ENCODE measurements around the gene GABRB1.

GABRB1 gene

DNA sequence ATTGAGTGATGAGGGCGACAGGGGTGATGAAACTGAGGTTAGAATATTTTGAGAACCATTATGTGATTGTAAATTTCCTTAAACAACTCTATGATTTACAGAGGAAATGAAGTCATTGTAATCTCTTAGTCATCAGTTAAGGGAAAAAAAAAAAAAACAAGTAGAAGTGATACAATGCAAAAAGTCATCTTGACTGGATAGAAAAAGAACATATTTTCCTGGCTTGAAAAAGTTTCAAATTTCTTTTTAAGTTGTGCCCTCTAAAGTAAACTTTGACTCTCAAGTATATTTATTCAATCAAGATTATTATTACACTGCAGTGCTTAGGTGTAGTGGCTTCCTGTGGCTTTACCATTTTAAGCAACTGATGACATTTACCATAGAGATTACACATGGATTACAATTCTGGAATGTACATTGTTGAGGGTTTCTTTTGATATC is 40.6 kb downstream of the GABRB1 start:
- no peaks in the 10 kb centered on the region for H3K36me3 ChIP-seq (ENCODE audit: control insufficient read depth, insufficient read depth, low read length)
- no peaks in the 10 kb centered on the region for H3K4me1 ChIP-seq (ENCODE audit: control insufficient read depth, insufficient read depth, low read length)
- H3K27me3 ChIP-seq (ENCODE audit: control insufficient read depth, insufficient read depth, low read length): no peaks in the 10 kb centered on the region
- H3K27ac ChIP-seq (ENCODE audit: low read length): no peak overlapping the region
- WGBS (ENCODE audit: insufficient coverage, insufficient read length): no CpG with 5 or more reads among the region's 1 CpG
- no peak overlapping the region for H3K4me3 ChIP-seq (ENCODE audit: low read length)
- no peaks in the 10 kb centered on the region; the same call in 1 of the 2 replicates for H3K9me3 ChIP-seq (ENCODE audit: control insufficient read depth, insufficient read depth, low read length)
- DNase-seq (ENCODE audit: low read depth, low spot score): no peak

GRCh38 chr4:47073647-47074046 is 42.3 kb downstream of the GABRB1 start:
- WGBS (ENCODE audit: insufficient coverage, insufficient read length): no CpG with 5 or more reads among the region's 2 CpGs
- no peaks in the 10 kb centered on the region for H3K4me1 ChIP-seq (ENCODE audit: control insufficient read depth, insufficient read depth, low read length)
- no peak for DNase-seq (ENCODE audit: low read depth, low spot score)
- no peaks in the 10 kb centered on the region; the same call in 1 of the 2 replicates for H3K9me3 ChIP-seq (ENCODE audit: control insufficient read depth, insufficient read depth, low read length)
- no peak overlapping the region for H3K4me3 ChIP-seq (ENCODE audit: low read length)
- H3K36me3 ChIP-seq (ENCODE audit: control insufficient read depth, insufficient read depth, low read length): no peaks in the 10 kb centered on the region
- H3K27ac ChIP-seq (ENCODE audit: low read length): no peak overlapping the region
- no peaks in the 10 kb centered on the region for H3K27me3 ChIP-seq (ENCODE audit: control insufficient read depth, insufficient read depth, low read length)

- no peak overlapping the region for H3K4me3 ChIP-seq (ENCODE audit: low read length)
- no peaks in the 10 kb centered on the region for H3K36me3 ChIP-seq (ENCODE audit: control insufficient read depth, insufficient read depth, low read length)
- DNase-seq (ENCODE audit: low read depth, low spot score): no peak
- H3K27ac ChIP-seq (ENCODE audit: low read length): no peak overlapping the region
- no peaks in the 10 kb centered on the region for H3K27me3 ChIP-seq (ENCODE audit: control insufficient read depth, insufficient read depth, low read length)
- H3K9me3 ChIP-seq (ENCODE audit: control insufficient read depth, insufficient read depth, low read length): no peaks in the 10 kb centered on the region; the same call in 1 of the 2 replicates
- no peaks in the 10 kb centered on the region for H3K4me1 ChIP-seq (ENCODE audit: control insufficient read depth, insufficient read depth, low read length)
Measured at GRCh38 chr4:47074816-47075215, 43.4 kb downstream of the GABRB1 start.

GRCh38 chr4:47075262-47075661 is 43.9 kb downstream of the GABRB1 start:
- WGBS (ENCODE audit: insufficient coverage, insufficient read length): no CpG with 5 or more reads among the region's 2 CpGs

GRCh38 chr4:47075919-47076318 is 44.6 kb downstream of the GABRB1 start:
- Histone ChIP-seq H3K27ac (ENCODE audit: low read length) (no peak overlapping the region), H3K9me3 (ENCODE audit: control insufficient read depth, insufficient read depth, low read length) (no peaks in the 10 kb centered on the region; the same call in 1 of the 2 replicates), H3K36me3 (ENCODE audit: control insufficient read depth, insufficient read depth, low read length) (no peaks in the 10 kb centered on the region), H3K27me3 (ENCODE audit: control insufficient read depth, insufficient read depth, low read length) (no peaks in the 10 kb centered on the region), H3K4me1 (ENCODE audit: control insufficient read depth, insufficient read depth, low read length) (no peaks in the 10 kb centered on the region), H3K4me3 (ENCODE audit: low read length) (no peak overlapping the region)
- DNase-seq (ENCODE audit: low read depth, low spot score): no peak

More at GRCh38 chr4:47075262-47075661, 43.9 kb downstream of the GABRB1 start:
- no peak for DNase-seq (ENCODE audit: low read depth, low spot score)
- no peaks in the 10 kb centered on the region for H3K27me3 ChIP-seq (ENCODE audit: control insufficient read depth, insufficient read depth, low read length)
- no peaks in the 10 kb centered on the region for H3K36me3 ChIP-seq (ENCODE audit: control insufficient read depth, insufficient read depth, low read length)
- no peak overlapping the region for H3K27ac ChIP-seq (ENCODE audit: low read length)
- H3K4me1 ChIP-seq (ENCODE audit: control insufficient read depth, insufficient read depth, low read length): no peaks in the 10 kb centered on the region
- no peak overlapping the region for H3K4me3 ChIP-seq (ENCODE audit: low read length)
- H3K9me3 ChIP-seq (ENCODE audit: control insufficient read depth, insufficient read depth, low read length): no peaks in the 10 kb centered on the region; the same call in 1 of the 2 replicates

DNA sequence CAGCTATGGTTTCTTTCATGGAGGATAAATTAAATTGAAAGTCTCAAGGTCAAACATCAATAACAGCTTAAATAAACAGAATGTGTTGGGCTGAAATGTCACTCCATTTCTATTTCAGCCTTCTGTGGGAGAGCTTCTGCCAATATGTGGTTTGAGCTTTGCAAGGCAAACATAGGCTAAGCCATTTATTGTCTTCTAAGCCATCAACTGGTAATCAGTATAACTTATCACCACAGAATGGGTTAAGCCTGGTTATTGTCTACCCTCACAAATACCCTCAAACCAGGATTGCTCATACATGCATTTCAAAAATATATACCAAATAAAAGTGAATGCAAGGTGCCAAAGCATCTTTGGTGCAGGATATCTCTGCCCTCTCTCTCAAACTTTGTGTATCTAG is 52.7 kb downstream of the GABRB1 start:
- H3K36me3 ChIP-seq (ENCODE audit: control insufficient read depth, insufficient read depth, low read length): no peaks in the 10 kb centered on the region
- H3K4me1 ChIP-seq (ENCODE audit: control insufficient read depth, insufficient read depth, low read length): no peaks in the 10 kb centered on the region
- no peak overlapping the region for H3K27ac ChIP-seq (ENCODE audit: low read length)
- H3K9me3 ChIP-seq (ENCODE audit: control insufficient read depth, insufficient read depth, low read length): no peaks in the 10 kb centered on the region; the same call in 1 of the 2 replicates
- no peak overlapping the region for H3K4me3 ChIP-seq (ENCODE audit: low read length)
- no peaks in the 10 kb centered on the region for H3K27me3 ChIP-seq (ENCODE audit: control insufficient read depth, insufficient read depth, low read length)
- no peak for DNase-seq (ENCODE audit: low read depth, low spot score)

- H3K4me1 ChIP-seq (ENCODE audit: control insufficient read depth, insufficient read depth, low read length): no peaks in the 10 kb centered on the region
- H3K4me3 ChIP-seq (ENCODE audit: low read length): no peak overlapping the region
- H3K27me3 ChIP-seq (ENCODE audit: control insufficient read depth, insufficient read depth, low read length): no peaks in the 10 kb centered on the region
- no peaks in the 10 kb centered on the region for H3K36me3 ChIP-seq (ENCODE audit: control insufficient read depth, insufficient read depth, low read length)
- no peak overlapping the region for H3K27ac ChIP-seq (ENCODE audit: low read length)
- H3K9me3 ChIP-seq (ENCODE audit: control insufficient read depth, insufficient read depth, low read length): no peaks in the 10 kb centered on the region; the same call in 1 of the 2 replicates
- DNase-seq (ENCODE audit: low read depth, low spot score): no peak
Measured at GRCh38 chr4:47084795-47085194, 53.4 kb downstream of the GABRB1 start.

DNA sequence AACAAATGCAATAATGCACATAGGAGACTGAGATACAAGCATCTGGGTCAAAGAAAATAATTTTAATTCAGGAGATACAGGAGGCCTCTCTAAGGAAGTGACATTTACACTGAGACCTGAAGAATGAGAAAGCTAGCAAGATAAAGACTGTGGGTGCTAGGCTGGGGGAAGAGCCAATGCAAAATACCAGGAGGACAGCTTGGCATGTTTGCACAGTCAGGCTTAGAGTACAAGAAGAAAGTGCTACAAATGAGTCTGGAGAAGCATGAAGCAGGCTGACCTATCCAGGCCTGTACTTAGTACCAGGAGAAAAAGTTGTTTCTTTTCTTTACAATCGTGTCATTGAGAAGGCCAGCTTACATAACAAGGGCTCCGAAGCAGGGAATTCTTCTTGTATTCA is 56.9 kb downstream of the GABRB1 start:
- no peaks in the 10 kb centered on the region for H3K4me1 ChIP-seq (ENCODE audit: control insufficient read depth, insufficient read depth, low read length)
- WGBS (ENCODE audit: insufficient coverage, insufficient read length): no CpG with 5 or more reads among the region's 2 CpGs
- no peaks in the 10 kb centered on the region for H3K27me3 ChIP-seq (ENCODE audit: control insufficient read depth, insufficient read depth, low read length)
- peaks cover 2% of the 10 kb centered on the region; the same call in 1 of the 2 replicates for H3K9me3 ChIP-seq (ENCODE audit: control insufficient read depth, insufficient read depth, low read length)
- H3K36me3 ChIP-seq (ENCODE audit: control insufficient read depth, insufficient read depth, low read length): no peaks in the 10 kb centered on the region
- H3K4me3 ChIP-seq (ENCODE audit: low read length): no peak overlapping the region
- no peak for DNase-seq (ENCODE audit: low read depth, low spot score)
- no peak overlapping the region for H3K27ac ChIP-seq (ENCODE audit: low read length)

DNA sequence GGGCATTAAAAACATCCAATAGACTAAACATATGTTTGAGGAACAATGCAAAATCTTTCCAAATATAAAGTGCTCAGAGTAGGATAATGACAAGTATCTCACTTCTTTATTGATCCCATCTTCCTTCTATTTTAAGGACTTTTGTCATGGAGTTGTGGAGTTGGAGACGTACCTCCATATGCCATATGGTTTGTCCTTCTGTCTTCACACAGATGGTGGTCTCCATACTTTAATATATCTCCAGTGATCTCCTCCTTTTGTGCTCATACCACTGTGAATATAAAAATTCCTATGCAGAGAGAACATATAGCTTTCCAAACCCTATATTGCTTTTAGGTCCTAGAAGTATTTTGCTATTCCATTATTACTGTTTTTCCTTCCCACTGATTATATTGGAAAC is 64.5 kb downstream of the GABRB1 start:
- no CpG with 5 or more reads among the region's 1 CpG for WGBS (ENCODE audit: insufficient coverage, insufficient read length)
- DNase-seq (ENCODE audit: low read depth, low spot score): no peak
- Histone ChIP-seq H3K4me3 (ENCODE audit: low read length) (no peak overlapping the region), H3K27ac (ENCODE audit: low read length) (no peak overlapping the region), H3K9me3 (ENCODE audit: control insufficient read depth, insufficient read depth, low read length) (peaks cover 2% of the 10 kb centered on the region; the same call in 1 of the 2 replicates), H3K27me3 (ENCODE audit: control insufficient read depth, insufficient read depth, low read length) (no peaks in the 10 kb centered on the region), H3K36me3 (ENCODE audit: control insufficient read depth, insufficient read depth, low read length) (no peaks in the 10 kb centered on the region), H3K4me1 (ENCODE audit: control insufficient read depth, insufficient read depth, low read length) (no peaks in the 10 kb centered on the region)

GRCh38 chr4:47101453-47101852 is 70.1 kb downstream of the GABRB1 start:
- no CpG with 5 or more reads among the region's 1 CpG for WGBS (ENCODE audit: insufficient coverage, insufficient read length)
- no peak overlapping the region for H3K27ac ChIP-seq (ENCODE audit: low read length)
- no peaks in the 10 kb centered on the region for H3K9me3 ChIP-seq (ENCODE audit: control insufficient read depth, insufficient read depth, low read length)
- H3K4me1 ChIP-seq (ENCODE audit: control insufficient read depth, insufficient read depth, low read length): no peaks in the 10 kb centered on the region
- no peak overlapping the region for H3K4me3 ChIP-seq (ENCODE audit: low read length)
- H3K27me3 ChIP-seq (ENCODE audit: control insufficient read depth, insufficient read depth, low read length): no peaks in the 10 kb centered on the region
- H3K36me3 ChIP-seq (ENCODE audit: control insufficient read depth, insufficient read depth, low read length): no peaks in the 10 kb centered on the region
- no peak for DNase-seq (ENCODE audit: low read depth, low spot score)

DNA sequence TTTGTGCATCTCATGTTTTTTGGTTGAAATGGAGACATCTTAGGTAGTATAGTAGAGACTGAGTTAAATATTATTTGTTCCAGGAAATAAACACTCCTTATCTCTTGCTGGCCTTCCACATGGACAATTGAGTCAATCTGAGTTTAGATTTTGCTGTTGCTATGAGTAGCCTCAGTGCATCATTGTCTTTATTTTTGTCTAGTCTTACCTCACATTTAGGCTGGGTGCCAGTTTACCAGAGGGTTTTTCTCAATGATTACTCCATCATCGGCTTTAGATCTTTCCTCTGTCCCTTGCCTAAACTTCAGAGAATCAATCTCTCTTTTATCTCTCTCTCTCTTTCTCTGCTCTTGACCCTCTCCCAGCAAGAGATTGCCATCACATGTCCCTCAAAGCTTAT is 73.6 kb downstream of the GABRB1 start:
- no peaks in the 10 kb centered on the region for H3K9me3 ChIP-seq (ENCODE audit: control insufficient read depth, insufficient read depth, low read length)
- no peak for DNase-seq (ENCODE audit: low read depth, low spot score)
- no peaks in the 10 kb centered on the region for H3K4me1 ChIP-seq (ENCODE audit: control insufficient read depth, insufficient read depth, low read length)
- no peak overlapping the region for H3K4me3 ChIP-seq (ENCODE audit: low read length)
- no peak overlapping the region for H3K27ac ChIP-seq (ENCODE audit: low read length)
- H3K36me3 ChIP-seq (ENCODE audit: control insufficient read depth, insufficient read depth, low read length): no peaks in the 10 kb centered on the region
- no peaks in the 10 kb centered on the region for H3K27me3 ChIP-seq (ENCODE audit: control insufficient read depth, insufficient read depth, low read length)
- WGBS (ENCODE audit: insufficient coverage, insufficient read length): no CpG with 5 or more reads among the region's 1 CpG

Data from iPS DF 6.9 (cell line).